Stimulated activated CD4-positive, alpha-beta T cell treated with anti-CD3 and anti-CD28 coated beads, Interleukin-4, amount 100 ng/mL, for 4 hours (primary cell): ENCODE measurements around the gene OPRL1.
"Not testable (repeated sequence)": the region's sequence is repeated elsewhere in the genome, so short reads cannot be mapped to it uniquely, and the experiment has no call there.

Experiments
- DNase-seq, 2 experiments: peaks; one replicate each; pipeline ENCODE4 v3.0.0-alpha.2; 2020

OPRL1 gene

GRCh38 chr20:64087226-64087825, 7.4 kb downstream of the OPRL1 start:
- not testable (repeated sequence) for DNase-seq

- DNase-seq = not testable (repeated sequence)
Measured at GRCh38 chr20:64088586-64088985, 8.7 kb downstream of the OPRL1 start.

DNA sequence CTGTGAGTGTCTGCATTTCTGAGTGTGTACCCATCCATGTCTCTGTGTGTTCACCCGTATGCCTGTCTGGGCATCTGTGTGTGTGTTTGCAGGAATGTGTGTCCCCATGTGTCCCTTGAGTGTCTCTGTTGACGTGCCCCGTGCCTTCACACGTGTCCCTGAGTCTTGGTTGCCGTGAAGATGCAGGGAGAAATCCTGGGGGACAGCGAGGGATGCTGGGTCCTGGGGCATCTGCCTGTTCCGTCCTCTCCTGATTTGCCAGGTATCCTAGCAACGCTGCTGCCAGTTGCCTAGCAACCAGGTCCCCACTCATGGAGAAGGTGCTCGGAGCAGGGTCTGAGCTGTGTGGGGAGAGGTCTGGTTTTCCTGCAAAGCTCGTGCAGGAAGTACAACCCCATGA, 10.3 kb downstream of the OPRL1 start:
- DNase-seq = no peak

- no peak for DNase-seq
Measured at GRCh38 chr20:64091340-64091739, 11.5 kb downstream of the OPRL1 start.

- no peak for DNase-seq
Measured at GRCh38 chr20:64091770-64092169, 11.9 kb downstream of the OPRL1 start.

DNA sequence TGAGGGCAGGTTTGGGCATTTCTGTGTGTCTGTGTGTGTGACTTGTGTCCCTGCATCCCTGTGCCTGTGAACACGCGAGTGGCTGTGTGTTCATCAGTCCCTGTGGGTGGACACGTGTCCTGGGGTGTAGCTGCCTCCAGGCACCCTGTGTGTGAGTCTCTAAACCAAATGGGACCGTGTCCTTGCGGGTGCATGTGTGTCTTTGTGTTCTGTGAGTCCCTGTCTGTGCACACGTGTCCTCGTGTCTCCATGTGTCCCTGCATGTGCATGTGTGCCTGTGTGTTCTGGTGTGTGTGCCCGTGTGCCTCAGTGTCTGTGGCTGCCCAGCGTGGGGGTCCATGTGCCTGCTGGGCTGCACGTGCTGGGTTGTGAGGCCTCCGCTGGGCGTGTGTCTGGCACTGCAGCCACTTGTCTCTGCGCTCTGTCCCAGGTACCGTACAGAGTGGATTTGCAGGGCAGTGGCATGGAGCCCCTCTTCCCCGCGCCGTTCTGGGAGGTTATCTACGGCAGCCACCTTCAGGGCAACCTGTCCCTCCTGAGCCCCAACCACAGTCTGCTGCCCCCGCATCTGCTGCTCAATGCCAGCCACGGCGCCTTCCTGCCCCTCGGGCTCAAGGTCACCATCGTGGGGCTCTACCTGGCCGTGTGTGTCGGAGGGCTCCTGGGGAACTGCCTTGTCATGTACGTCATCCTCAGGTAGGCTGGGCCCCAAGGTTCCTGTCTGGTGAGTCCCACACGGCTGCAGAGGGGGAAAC, 12.6 kb downstream of the OPRL1 start:
- no peak for DNase-seq

DNA sequence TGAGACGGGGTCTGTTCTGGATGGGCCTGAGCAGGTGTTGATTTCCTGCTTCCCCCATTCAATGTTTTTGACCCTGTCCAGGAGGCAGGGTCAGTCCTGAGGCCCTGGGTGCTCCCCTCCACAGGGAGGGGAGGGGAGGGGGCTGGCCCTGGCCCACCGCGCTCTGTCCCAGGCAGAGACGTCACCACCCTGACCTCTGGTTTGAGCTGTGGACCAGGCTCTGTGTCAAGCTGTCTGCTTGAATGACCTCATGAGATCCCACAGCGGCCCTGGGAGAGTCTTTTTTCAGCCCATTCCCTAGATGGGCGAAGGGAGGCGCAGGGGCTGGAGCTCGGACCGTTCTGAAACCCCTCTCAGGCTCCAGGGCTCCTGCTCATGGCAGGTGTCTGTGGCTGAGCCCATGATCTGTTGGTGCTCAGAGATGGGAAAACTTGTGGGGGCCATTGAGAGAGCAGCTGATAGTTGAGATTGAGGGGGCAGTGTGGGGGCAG, 13.2 kb downstream of the OPRL1 start:
- DNase-seq = no peak

GRCh38 chr20:64095455-64095854, 15.6 kb downstream of the OPRL1 start:
- DNase-seq = no peak

DNA sequence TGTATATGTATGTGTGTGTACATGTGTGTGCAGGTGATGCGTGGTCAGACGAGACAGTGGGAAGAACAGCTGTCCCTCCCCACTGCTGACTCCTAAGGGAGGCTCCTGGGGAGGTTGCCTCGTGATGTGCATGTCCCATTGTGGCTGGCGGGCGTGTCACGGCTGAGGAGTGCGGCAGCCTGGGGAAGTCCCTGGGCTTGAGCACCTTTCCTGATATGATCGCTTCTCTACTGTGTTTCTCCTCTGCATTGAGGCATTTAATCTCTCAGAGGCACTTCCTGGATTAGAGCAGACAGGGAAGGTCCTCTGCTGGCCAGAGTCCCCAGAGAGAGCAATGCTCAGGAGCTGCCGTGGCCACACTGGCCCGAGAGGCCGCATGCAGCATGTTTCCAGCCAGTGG, 16.0 kb downstream of the OPRL1 start:
- no peak for DNase-seq

GRCh38 chr20:64096535-64096934, 16.7 kb downstream of the OPRL1 start:
- no peak for DNase-seq

DNA sequence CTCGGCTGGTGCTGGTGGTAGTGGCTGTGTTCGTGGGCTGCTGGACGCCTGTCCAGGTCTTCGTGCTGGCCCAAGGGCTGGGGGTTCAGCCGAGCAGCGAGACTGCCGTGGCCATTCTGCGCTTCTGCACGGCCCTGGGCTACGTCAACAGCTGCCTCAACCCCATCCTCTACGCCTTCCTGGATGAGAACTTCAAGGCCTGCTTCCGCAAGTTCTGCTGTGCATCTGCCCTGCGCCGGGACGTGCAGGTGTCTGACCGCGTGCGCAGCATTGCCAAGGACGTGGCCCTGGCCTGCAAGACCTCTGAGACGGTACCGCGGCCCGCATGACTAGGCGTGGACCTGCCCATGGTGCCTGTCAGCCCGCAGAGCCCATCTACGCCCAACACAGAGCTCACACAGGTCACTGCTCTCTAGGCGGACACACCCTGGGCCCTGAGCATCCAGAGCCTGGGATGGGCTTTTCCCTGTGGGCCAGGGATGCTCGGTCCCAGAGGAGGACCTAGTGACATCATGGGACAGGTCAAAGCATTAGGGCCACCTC, 18.7 kb downstream of the OPRL1 start:
- DNase-seq = no peak

DNA sequence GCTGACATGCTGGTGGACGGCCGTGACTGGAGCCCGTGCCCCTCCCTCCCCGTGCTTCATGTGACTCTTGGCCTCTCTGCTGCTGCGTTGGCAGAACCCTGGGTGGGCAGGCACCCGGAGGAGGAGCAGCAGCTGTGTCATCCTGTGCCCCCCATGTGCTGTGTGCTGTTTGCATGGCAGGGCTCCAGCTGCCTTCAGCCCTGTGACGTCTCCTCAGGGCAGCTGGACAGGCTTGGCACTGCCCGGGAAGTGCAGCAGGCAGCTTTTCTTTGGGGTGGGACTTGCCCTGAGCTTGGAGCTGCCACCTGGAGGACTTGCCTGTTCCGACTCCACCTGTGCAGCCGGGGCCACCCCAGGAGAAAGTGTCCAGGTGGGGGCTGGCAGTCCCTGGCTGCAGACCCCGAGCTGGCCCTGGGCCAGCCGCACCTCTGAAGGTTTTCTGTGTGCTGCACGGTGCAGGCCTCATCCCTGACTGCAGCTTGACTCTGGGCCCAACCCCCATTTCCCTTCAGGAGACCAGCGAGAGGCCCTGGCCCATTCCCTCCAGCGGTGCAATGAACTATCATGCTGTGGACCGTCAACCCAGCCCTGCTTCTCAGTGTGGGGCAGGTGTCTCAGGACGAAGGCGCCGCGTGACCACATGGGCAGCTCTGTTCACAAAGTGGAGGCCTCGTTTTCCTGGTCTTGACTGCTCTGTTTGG, 19.4 kb downstream of the OPRL1 start:
- no peak for DNase-seq

DNA sequence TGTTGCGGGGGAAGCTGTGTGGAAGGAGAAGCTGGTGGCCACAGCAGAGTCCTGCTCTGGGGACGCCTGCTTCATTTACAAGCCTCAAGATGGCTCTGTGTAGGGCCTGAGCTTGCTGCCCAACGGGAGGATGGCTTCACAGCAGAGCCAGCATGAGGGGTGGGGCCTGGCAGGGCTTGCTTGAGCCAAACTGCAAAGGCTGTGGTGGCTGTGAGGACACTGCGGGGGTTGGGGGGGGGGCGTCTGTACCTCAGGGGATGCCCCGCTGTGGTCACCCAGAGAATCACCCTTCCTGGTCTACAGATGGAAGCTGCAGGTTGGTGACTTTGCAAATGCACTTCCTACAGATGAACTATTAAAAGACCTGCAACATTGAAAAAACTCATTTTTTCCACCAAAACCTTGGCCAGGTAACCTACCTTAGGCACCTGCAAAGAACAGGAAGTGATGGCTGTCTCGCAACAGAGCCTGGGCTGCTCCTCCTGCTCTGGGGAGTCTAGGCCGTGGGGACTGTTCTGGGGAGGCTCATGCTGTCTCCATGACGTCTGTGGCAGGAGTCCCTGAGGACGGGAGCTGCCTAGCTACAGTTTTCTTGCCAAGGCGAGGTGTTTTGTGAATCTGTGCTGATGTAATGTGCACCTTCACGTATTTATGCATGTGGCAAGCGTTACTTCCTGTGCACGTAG, 20.1 kb downstream of the OPRL1 start:
- no peak for DNase-seq

- DNase-seq = no peak
Measured at GRCh38 chr20:64100566-64100888, 20.6 kb downstream of the OPRL1 start.

DNA sequence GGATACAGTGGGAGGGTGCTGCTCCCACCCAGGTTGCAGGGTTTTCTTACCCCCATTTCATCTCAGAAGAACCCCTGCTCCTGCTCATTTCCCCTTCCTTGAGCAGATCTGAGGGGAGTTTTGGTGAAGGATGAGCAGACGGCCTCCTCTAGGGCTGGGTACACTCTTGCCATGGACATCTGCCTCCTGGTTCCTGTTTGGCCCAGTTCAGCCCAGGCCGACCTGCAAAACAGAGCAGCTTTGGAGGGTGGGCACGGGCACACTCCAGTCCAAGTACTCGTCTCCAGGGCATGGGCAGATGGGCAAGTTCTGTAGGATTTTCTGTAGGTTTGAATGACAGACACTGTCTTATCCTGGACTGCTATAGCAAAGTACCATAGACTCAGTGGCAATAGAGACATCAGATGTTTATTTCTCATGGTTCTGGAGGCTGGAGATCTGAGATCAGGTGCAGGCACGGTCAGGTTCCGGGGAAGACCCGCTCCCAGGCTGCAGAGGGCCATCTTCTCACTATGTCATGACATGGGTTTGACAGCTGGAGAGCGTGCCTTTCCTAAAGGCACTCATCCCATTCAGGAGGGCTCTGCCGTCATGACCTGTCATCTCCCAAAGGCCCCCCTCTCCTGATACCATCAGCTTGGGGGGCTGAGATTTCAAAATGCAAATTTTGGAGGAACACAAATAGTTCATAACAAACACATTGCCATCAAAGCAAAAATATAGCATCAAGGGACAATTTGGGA, 21.2 kb downstream of the OPRL1 start:
- no peak for DNase-seq

- DNase-seq = peak; percentile 48 to 73
Measured at GRCh38 chr20:64101731-64102621, 22.1 kb downstream of the OPRL1 start.

- DNase-seq = no peak
Measured at GRCh38 chr20:64102647-64103354, 22.9 kb downstream of the OPRL1 start.

- DNase-seq = no peak
Measured at GRCh38 chr20:64103871-64104666, 24.2 kb downstream of the OPRL1 start.

DNA sequence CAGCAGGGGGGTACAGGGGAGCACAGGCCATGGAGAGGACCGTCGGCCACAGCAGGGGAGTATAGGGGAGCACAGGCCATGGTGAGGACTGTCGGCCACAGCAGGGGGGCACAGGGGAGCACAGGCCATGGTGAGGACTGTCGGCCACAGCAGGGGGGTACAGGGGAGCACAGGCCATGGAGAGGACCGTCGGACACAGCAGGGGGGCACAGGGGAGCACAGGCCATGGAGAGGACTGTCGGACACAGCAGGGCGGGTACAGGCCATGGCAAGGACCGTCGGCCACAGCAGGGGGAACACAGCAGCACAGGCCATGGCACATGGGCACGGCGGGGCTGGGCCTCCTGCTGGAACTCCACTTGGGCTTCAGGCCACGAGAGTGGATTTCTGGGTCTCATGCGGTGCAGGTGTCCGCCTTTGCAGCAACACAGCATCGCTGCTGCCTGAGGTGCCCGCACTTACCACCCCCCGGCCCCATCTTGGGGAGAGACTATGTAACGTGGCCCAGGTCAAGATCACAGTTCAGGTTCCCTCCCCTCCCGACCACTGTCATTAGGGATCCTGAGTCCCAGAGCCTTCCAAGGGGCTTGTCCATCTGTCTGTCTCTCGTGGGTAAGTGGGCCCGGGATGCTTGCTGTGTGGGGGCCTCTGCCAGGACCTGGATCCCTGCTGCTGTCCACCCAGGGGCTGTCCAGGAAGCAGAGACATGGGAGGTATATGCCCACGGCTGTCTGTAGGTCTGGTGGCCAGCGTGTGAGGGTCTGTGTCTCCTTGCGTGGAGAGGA, 25.0 kb downstream of the OPRL1 start:
- no peak for DNase-seq
